Testis (tissue), 2 donors: ENCODE results near the gene CYP4Z1.

Experiments
- POLR2A ChIP-seq: fragments of 450-650 bp; IDR thresholded peaks from one replicate; pipeline ENCODE4 v1.6.1; 2017; ENCODE audit warnings: antibody characterized with exemption, mild to moderate bottlenecking, moderate library complexity
- TF ChIP-seq, protein P1 (sequence below), 3 experiments: fragments of 450-650 bp in 2 of 3; fragments of 200-600 bp in 1 of 3; sonication (generic) in 1 of 3; IDR thresholded peaks; one replicate each; pipeline ENCODE4 v1.5.1; 2016 to 2019; ENCODE audit warnings: antibody characterized with exemption in 3 of 3, mild to moderate bottlenecking in 2 of 3, moderate library complexity in 1 of 3

- TF ChIP-seq, protein P1, sequence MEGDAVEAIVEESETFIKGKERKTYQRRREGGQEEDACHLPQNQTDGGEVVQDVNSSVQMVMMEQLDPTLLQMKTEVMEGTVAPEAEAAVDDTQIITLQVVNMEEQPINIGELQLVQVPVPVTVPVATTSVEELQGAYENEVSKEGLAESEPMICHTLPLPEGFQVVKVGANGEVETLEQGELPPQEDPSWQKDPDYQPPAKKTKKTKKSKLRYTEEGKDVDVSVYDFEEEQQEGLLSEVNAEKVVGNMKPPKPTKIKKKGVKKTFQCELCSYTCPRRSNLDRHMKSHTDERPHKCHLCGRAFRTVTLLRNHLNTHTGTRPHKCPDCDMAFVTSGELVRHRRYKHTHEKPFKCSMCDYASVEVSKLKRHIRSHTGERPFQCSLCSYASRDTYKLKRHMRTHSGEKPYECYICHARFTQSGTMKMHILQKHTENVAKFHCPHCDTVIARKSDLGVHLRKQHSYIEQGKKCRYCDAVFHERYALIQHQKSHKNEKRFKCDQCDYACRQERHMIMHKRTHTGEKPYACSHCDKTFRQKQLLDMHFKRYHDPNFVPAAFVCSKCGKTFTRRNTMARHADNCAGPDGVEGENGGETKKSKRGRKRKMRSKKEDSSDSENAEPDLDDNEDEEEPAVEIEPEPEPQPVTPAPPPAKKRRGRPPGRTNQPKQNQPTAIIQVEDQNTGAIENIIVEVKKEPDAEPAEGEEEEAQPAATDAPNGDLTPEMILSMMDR (IDR thresholded peaks at IDR 0.05), result no peak
- no peak for TF ChIP-seq POLR2A
These were observed 36.7 kb upstream of the CYP4Z1 start for GRCh38 chr1:47030170-47030805.
